Neural crest cell (in vitro differentiated cells): Measurements from ENCODE around the gene RNF135. TPM values are rescaled to one million over a fixed set of nuclear protein-coding genes. Genes with fewer than 3 reads are reported as not detected.

Experiments used
- DNase-seq: peaks from one replicate; pipeline ENCODE4 v3.0.0; 2021; ENCODE audit warnings: low read depth, mixed read lengths, low spot score
- H3K27ac Mint-ChIP-seq: one replicate; pipeline ENCODE4 v1.8.0; 2021; ENCODE audit warnings: mild to moderate bottlenecking, mixed read lengths; ENCODE audit not compliant: unreplicated experiment
- H3K27me3 Mint-ChIP-seq: 2 replicates; pipeline ENCODE4 v1.8.0; 2021; ENCODE audit warnings: low read depth, mild to moderate bottlenecking, mixed read lengths
- H3K36me3 Mint-ChIP-seq: 2 replicates; pipeline ENCODE4 v1.8.0; 2021; ENCODE audit warnings: low read depth, mild to moderate bottlenecking, mixed read lengths
- H3K4me1 Mint-ChIP-seq: 2 replicates; pipeline ENCODE4 v1.8.0; 2021; ENCODE audit warnings: mixed read lengths
- H3K4me3 Mint-ChIP-seq: one replicate; pipeline ENCODE4 v1.8.0; 2021; ENCODE audit warnings: mild to moderate bottlenecking, mixed read lengths
- H3K9me3 Mint-ChIP-seq: 2 replicates; pipeline ENCODE4 v1.8.0; 2021; ENCODE audit warnings: mixed read lengths
- CTCF ChIP-seq: fragments of 200-600 bp; sonication (generic); conservative IDR thresholded peaks from 2 replicates; pipeline ENCODE4 v1.5.0; 2021; ENCODE audit warnings: antibody characterized with exemption, mild to moderate bottlenecking
- total RNA-seq: library from RNA; stranded (reverse); gene quantifications from 2 replicates; pipeline ENCODE4 v1.2.1, GENCODE V29; 2021

Gene RNF135
- total RNA-seq, 1 donor from 2014 or later = 5.9 TPM

DNA sequence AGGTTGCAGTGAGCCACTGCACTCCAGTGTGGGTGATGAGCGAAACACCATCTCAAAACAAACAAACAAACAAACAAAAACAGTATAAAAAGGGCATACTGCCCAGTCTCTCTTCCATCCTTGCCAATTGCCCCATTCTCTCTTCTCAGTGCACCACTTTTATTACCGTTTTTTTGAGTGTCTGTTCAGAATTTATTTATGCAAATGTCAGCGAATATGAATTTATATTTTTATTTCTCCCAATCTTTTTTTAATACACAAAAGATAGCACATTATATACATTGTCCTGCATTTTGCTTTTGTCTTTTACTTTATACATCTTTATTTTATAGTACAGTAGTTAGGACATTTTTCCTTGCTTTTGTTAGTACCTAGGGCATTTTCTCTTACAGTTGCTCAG lies 19.6 kb downstream of the RNF135 start:
- TF ChIP-seq CTCF = no peak
- Mint-ChIP-seq H3K27ac (no peak overlapping the region), H3K9me3 (no peaks in the 10 kb centered on the region), H3K27me3 (no peaks in the 10 kb centered on the region), H3K4me3 (no peak overlapping the region), H3K36me3 (no peaks in the 10 kb centered on the region), H3K4me1 (no peaks in the 10 kb centered on the region)
- no peak for DNase-seq

GRCh38 chr17:30992551-30992950 lies 21.7 kb downstream of the RNF135 start:
- no peaks in the 10 kb centered on the region for H3K9me3 Mint-ChIP-seq
- H3K36me3 Mint-ChIP-seq = peaks cover under 1% of the 10 kb centered on the region
- H3K4me1 Mint-ChIP-seq = no peaks in the 10 kb centered on the region

DNA sequence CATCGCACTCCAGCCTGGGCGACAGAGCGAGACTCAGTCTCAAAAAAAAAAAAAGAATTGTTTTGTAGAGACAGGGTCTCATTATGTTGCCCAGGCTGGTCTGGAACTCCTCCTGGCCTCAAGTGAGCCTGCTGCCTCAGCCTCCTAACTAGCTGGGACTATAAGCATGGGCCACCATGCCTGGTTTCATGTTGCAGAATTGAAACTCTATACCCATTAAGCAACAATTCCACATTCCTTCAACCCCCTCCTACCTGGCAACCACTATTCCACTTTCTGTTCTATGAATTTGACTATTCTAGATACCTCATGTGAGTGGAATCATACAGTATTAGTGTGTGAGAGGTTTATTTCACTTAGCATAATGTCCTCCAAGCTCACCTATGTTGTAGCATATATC lies 24.5 kb downstream of the RNF135 start:
- Mint-ChIP-seq H3K36me3 (peaks cover 7% of the 10 kb centered on the region), H3K27ac (no peak overlapping the region), H3K4me1 (no peaks in the 10 kb centered on the region), H3K27me3 (no peaks in the 10 kb centered on the region), H3K4me3 (no peak overlapping the region), H3K9me3 (no peaks in the 10 kb centered on the region)
- no peak for TF ChIP-seq CTCF
- no peak for DNase-seq

More at GRCh38 chr17:30992551-30992950, 21.7 kb downstream of the RNF135 start:
- no peak for DNase-seq
- no peak for TF ChIP-seq CTCF
- Mint-ChIP-seq H3K27me3 (no peaks in the 10 kb centered on the region), H3K4me3 (no peak overlapping the region), H3K27ac (no peak overlapping the region)

DNA sequence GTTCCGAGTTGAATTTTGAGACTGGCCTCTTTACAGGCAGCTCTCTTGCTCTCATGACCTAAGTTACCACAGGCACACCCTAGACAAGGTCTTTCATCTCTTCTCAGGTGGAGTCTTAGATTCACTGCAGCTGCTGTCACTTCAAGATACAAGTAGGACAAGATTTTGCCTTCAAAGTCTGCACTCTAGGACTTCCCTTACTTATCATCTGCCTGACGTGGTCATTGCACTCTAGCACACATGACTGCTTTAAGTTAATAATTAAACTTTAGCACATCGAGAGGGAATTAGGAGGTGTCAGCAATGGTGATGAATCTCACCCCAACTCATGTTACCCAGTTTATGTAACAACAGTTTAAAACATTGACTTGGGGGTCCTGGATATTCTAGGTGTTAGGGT lies 25.6 kb downstream of the RNF135 start:
- H3K27me3 Mint-ChIP-seq = no peaks in the 10 kb centered on the region
- H3K4me3 Mint-ChIP-seq = no peak overlapping the region
- no peak overlapping the region for H3K27ac Mint-ChIP-seq
- no peak for DNase-seq
- H3K36me3 Mint-ChIP-seq = peaks cover 7% of the 10 kb centered on the region
- no peaks in the 10 kb centered on the region for H3K4me1 Mint-ChIP-seq
- no peak for TF ChIP-seq CTCF
- H3K9me3 Mint-ChIP-seq = no peaks in the 10 kb centered on the region

DNA sequence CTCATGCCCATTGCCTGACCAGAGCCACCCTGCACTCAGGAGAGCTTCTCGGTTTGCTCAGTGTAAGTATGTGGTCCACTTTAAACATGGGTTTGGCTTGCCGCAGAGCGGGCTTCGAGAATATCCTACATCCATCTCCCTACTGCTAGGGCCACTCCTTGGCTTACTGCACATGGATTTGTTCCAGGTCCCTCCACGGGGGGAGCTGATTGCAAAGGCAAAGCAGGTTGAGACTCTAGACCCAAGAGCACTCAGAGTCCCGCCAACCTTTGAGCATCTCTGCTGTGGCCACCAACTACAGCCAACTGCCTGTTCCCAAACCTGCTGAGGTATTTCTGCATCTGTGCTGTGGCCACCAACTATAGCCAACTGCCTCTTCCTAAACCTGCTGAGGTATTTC lies 26.4 kb downstream of the RNF135 start:
- Mint-ChIP-seq H3K27me3 (no peaks in the 10 kb centered on the region), H3K4me1 (no peaks in the 10 kb centered on the region), H3K27ac (no peak overlapping the region), H3K36me3 (peaks cover 7% of the 10 kb centered on the region), H3K4me3 (no peak overlapping the region), H3K9me3 (no peaks in the 10 kb centered on the region)
- no peak for DNase-seq
- TF ChIP-seq CTCF = no peak

- no peaks in the 10 kb centered on the region for H3K9me3 Mint-ChIP-seq
These were observed 27.0 kb downstream of the RNF135 start for GRCh38 chr17:30997842-30998241.

More at GRCh38 chr17:30997842-30998241, 27.0 kb downstream of the RNF135 start:
- no peak overlapping the region for H3K27ac Mint-ChIP-seq
- no peaks in the 10 kb centered on the region for H3K27me3 Mint-ChIP-seq
- no peak for DNase-seq
- no peak for TF ChIP-seq CTCF
- no peak overlapping the region for H3K4me3 Mint-ChIP-seq
- no peaks in the 10 kb centered on the region for H3K4me1 Mint-ChIP-seq
- peaks cover 7% of the 10 kb centered on the region for H3K36me3 Mint-ChIP-seq
